ENCODE measurements around the gene EDDM3A.

DNA sequence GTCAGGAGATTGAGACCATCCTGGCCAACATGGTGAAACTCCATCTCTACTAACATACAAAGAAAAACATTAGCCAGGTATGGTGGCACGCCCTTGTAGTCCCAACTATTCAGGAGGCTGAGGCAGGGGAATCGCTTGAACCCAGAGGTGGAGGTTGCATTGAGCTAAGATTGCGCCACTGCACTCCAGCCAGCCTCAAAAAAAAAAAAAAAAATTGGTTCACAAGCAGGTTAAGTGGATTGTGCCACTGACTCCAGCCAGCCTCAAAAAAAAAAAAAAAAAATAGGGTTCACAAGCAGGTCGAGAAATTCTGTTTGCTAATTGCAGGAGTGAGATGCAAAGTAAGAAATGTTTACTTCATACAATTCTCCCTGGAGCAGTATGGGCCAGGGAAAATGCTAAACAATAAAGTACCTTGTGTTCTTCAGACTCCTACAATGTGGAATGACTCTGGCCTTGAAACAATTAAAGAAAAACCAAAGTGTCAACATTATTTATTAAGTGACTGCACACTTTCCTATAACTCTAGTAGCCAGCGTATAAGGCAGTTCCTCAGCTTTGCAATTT, 28.7 kb downstream of the EDDM3A start:
- TF ChIP-seq EP300 (IDR thresholded peaks at IDR 0.05; ENCODE audit: low read depth): no peak
- TF ChIP-seq, protein P1, sequence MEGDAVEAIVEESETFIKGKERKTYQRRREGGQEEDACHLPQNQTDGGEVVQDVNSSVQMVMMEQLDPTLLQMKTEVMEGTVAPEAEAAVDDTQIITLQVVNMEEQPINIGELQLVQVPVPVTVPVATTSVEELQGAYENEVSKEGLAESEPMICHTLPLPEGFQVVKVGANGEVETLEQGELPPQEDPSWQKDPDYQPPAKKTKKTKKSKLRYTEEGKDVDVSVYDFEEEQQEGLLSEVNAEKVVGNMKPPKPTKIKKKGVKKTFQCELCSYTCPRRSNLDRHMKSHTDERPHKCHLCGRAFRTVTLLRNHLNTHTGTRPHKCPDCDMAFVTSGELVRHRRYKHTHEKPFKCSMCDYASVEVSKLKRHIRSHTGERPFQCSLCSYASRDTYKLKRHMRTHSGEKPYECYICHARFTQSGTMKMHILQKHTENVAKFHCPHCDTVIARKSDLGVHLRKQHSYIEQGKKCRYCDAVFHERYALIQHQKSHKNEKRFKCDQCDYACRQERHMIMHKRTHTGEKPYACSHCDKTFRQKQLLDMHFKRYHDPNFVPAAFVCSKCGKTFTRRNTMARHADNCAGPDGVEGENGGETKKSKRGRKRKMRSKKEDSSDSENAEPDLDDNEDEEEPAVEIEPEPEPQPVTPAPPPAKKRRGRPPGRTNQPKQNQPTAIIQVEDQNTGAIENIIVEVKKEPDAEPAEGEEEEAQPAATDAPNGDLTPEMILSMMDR (IDR thresholded peaks at IDR 0.05): no peak
